HG03442 (cell line): Measurements from ENCODE around the gene CNOT9.

Source experiments
- ATAC-seq: cut with Tn5 transposase; IDR thresholded peaks from one replicate; pipeline ENCODE4 v1.9.1; 2021; ENCODE audit warnings: mild to moderate bottlenecking, moderate library complexity; ENCODE audit not compliant: unreplicated experiment

The CNOT9 gene

GRCh38 chr2:218577482-218578220, 9.0 kb downstream of the CNOT9 start:
- ATAC-seq: no peak

DNA sequence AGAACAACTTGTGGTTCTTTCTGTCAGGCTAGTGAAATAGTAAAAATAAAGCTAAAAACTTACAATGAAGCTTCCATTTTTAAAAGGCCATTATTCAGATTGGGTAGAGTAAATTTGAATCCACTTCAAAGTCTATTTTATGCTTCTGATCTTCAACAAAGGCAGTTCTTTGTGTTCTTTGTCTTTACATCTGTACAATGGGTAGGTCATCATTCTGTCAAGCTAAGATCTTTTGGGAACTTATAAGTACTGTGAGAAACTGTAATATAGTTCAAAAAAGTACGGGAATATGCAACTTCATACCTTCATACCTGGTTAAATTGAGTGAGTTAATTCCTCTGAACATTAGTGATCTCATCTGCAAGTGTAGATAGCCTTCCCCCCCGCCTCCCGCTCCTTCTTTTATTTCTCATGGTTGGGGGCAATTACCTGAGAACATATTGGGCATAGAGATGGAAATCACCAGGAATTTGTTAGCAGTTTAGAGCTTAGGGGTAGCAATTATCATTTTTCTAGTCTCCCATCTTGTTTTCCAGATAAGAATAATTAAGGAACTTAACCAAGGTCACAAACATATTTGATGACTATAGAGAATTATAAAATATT, 9.7 kb downstream of the CNOT9 start:
- no peak for ATAC-seq

DNA sequence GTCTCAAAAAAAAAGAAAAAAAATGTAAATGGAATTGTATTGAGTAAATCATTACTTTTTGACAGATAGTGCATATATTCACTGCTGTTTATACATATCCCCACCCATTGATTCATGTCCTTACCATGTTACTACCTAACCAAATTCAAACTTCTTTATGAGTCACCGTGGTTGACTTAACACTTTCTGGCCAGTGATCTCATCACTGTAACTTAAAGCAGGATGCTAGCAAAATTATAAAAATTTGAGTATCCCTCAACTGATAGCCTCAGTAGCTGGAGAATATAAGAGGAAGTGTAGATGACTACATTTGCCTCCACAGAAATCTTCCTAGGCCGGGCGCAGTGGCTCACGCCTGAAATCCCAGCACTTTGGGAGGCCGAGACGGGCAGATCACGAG, 13.4 kb downstream of the CNOT9 start:
- peak; percentile 79 for ATAC-seq

GRCh38 chr2:218583983-218584850, 15.6 kb downstream of the CNOT9 start:
- no peak for ATAC-seq

GRCh38 chr2:218585541-218585940, 16.9 kb downstream of the CNOT9 start:
- ATAC-seq: no peak

DNA sequence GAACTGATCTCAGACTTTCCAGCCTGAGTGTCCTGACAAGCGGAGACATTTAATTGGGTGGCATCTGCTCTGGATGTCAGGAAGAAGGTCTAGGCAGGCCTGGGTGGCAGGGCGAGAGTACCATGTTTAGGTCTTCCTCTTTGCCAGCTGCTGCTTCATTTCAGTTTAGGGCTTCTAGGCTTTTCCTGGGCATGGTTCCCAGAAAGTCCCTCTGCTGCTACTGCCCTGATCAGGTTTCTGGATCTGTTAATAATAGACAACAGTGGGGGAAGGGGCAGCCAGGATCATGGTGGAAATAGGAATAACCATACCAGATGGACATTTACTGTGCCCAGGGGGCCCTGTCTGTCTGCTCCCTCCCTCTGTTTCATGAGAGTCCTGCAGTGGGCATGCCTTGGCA, 36.8 kb downstream of the CNOT9 start:
- ATAC-seq: no peak

DNA sequence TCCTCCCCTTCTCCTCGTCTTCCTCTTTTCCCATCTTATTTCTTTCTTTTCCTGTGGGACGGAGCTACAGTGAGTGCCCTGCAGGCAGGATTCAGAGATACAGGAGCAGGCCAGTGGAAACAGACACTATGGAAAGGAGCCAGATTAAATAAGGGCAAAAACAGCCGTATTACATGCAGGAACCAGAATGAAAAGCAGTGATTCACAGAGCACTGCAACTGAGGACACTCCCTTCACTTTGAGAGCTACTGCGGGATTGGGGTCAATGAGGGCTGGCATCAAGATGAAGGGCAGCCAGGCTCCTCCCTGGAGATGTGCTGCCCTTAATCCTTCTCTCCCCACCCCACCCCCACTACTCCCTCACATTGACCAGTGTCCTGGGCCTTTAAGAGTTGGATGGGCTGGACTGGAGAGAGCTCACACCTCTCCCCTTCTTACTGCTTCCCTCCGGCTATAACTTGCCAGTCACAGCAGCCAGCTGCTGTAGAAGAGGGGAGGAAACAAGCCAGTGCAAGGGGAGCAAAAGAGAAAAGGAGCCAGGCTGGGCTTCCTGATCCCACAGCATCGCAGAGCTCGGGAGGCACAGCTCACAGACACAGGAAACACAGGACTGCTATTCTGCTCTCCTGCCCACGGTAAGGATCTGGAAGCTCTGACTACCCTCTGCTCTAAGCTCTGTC, 38.9 kb downstream of the CNOT9 start, which contains the start of gene PLCD4:
PLCD4 (plus strand) TSS at position 464 of the 680 bp plus-strand sequence. CDS start 7,841 bp downstream, outside the sequence.
- ATAC-seq: no peak

- no peak for ATAC-seq
Observed at GRCh38 chr2:218615868-218616315, 47.3 kb downstream of the CNOT9 start.

GRCh38 chr2:218618102-218618860, 49.6 kb downstream of the CNOT9 start:
- ATAC-seq: no peak

DNA sequence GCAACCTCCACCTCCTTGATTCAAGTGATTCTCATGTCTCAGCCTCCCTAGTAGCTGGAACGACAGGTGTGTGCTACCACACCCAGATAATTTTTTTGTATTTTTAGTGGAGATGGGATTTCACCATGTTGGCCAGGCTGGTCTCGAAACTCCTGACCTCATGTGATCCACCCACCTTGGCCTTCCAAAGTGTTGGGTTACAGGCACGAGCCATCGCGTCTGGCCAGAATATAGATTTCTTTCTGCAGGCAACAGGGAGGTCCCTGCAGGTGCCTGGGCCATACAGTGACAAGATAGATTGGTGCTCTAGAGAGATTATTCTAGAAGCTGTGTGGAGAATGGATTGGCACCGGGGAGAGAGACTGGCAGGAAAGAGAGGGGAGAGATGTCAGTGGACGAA, 52.4 kb downstream of the CNOT9 start:
- no peak for ATAC-seq

GRCh38 chr2:218622606-218623365, 54.1 kb downstream of the CNOT9 start:
- no peak for ATAC-seq

- no peak for ATAC-seq
Observed at GRCh38 chr2:218623366-218623705, 54.7 kb downstream of the CNOT9 start.

DNA sequence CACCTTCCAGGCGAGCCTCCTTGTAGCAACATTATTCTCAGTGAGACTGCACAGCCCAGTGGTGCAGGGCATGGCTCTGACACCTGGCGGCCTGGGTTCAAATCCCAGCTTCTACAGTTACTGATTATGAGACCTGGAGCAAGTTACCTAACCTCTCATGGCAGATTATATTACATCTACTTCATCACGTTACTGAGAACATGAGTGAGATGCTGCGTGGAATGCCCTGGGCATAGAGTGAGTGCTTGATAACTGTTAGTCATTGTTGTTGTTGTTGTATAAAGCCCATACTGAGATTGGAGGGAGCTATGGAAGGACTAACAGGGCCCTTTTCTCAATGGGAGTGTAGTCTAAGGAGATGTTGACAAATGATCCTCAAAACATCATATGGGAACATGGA, 57.7 kb downstream of the CNOT9 start:
- ATAC-seq: no peak

GRCh38 chr2:218627939-218628338, 59.3 kb downstream of the CNOT9 start:
- no peak for ATAC-seq

DNA sequence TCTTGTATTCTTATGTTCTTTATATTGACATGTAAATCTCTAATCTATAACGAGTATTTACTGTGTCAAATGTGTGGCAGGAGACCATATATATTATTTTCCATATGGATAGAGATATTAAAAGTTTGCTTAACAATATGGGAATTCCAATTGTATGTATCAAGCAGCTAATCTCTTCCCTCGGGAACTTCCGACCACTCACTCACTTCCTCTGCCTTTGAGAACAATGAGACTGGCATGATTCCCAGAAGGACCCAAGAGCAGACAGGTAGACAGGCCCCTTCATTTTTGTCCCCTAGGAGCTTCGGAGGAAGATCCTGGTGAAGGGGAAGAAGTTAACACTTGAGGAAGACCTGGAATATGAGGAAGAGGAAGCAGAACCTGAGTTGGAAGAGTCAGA, 63.2 kb downstream of the CNOT9 start:
- no peak for ATAC-seq

- ATAC-seq: no peak
Observed at GRCh38 chr2:218635719-218636118, 67.1 kb downstream of the CNOT9 start.

DNA sequence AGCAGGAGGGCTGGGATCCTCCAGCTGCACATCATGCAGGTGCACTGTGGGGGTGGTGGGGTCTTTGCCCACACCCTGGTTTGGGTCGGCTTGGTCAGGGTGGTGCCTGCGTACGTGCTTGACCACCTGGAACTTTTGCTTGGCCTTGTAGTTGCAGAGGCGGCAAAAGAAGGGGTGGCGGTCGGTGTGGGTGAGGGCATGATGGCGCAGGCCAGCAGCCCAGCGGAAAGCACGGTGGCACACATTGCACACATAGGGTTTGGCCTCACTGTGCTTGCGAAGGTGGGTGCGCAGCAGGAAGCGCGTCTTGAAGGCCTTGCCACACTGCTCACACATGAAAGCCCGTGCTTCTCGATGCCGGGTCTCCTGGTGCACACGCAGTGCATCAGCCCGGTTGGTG, 69.7 kb downstream of the CNOT9 start:
- ATAC-seq: no peak

DNA sequence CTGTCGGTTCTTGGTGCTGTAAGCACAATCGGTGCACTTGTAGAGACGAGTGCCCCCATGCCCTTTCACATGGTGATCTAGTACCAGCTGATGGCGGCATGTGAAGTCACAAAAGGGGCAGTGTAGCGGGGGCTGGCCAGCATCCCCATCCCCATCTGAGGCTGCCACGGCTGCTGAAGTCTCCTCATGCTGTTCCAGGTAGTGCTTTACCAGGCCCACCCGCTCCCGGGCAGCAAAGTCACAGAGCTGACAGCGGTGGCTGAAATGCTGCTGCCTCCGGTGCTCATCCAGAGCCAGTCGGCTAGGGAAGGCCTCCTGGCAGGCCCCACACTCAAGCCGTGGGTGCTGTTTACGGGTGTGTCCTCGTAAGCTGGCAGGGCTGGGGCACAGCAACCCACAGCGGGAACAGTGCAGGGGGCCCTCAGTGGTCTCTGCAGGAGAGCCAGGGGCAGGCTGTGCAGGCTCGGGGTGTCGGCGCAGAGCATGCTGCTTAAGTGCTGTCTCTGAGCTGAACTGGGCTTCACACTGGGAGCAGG, 73.5 kb downstream of the CNOT9 start:
- no peak for ATAC-seq

GRCh38 chr2:218642786-218643185, 74.1 kb downstream of the CNOT9 start:
- ATAC-seq: no peak
